Loucy (cell line): ENCODE measurements around the gene ANKS3.

Experiments
- H2AFZ ChIP-seq: fragments of 200-600 bp; sonication (generic); 2 replicates; pipeline ENCODE4 v1.6.0; 2016; ENCODE audit warnings: antibody characterized with exemption, mild to moderate bottlenecking, low read length, moderate library complexity
- H3F3A ChIP-seq: fragments of 200-600 bp; 2 replicates; pipeline ENCODE4 v1.6.0; 2016; ENCODE audit warnings: antibody characterized with exemption, low read depth, mild to moderate bottlenecking
- H3K27me3 ChIP-seq: fragments of 200-600 bp; sonication (generic); 2 replicates; pipeline ENCODE4 v1.6.1; 2014; ENCODE audit warnings: low read length, mild to moderate bottlenecking; ENCODE audit not compliant: insufficient read depth, poor library complexity, severe bottlenecking
- H3K36me3 ChIP-seq: fragments of 200-600 bp; sonication (generic); 2 replicates; pipeline ENCODE4 v1.6.1; 2016; ENCODE audit warnings: low read length; ENCODE audit not compliant: insufficient read depth
- H3K4me1 ChIP-seq: fragments of 200-600 bp; sonication (generic); 2 replicates; pipeline ENCODE4 v1.5.1; 2014; ENCODE audit warnings: low read length, mild to moderate bottlenecking; ENCODE audit not compliant: insufficient read depth, poor library complexity, severe bottlenecking
- H3K4me2 ChIP-seq: fragments of 200-600 bp; sonication (generic); 2 replicates; pipeline ENCODE4 v1.6.0; 2014; ENCODE audit warnings: antibody characterized with exemption, low read length, low read depth, mild to moderate bottlenecking; ENCODE audit not compliant: poor library complexity, severe bottlenecking
- H3K4me3 ChIP-seq: fragments of 200-600 bp; sonication (generic); 2 replicates; pipeline ENCODE4 v1.5.1; 2014; ENCODE audit warnings: low read length, mild to moderate bottlenecking, mixed read lengths; ENCODE audit not compliant: poor library complexity, severe bottlenecking
- H3K79me2 ChIP-seq: fragments of 200-600 bp; sonication (generic); 2 replicates; pipeline ENCODE4 v1.6.1; 2014; ENCODE audit warnings: low read length; ENCODE audit not compliant: insufficient read depth
- H3K9ac ChIP-seq: fragments of 200-600 bp; sonication (generic); 2 replicates; pipeline ENCODE4 v1.6.0; 2014; ENCODE audit warnings: mild to moderate bottlenecking, low read depth, low read length, moderate library complexity; ENCODE audit not compliant: poor library complexity, severe bottlenecking
- H3K9me2 ChIP-seq: fragments of 200-600 bp; sonication (generic); replicated peaks from 2 replicates; pipeline ENCODE4 v1.6.1; 2016; ENCODE audit warnings: low read depth, low read length, mixed read lengths
- H3K9me3 ChIP-seq: fragments of 200-600 bp; sonication (generic); 2 replicates; pipeline ENCODE4 v1.6.1; 2014; ENCODE audit warnings: mild to moderate bottlenecking, antibody characterized with exemption, low read length, low read depth; ENCODE audit not compliant: insufficient read depth
- H4K20me1 ChIP-seq: fragments of 200-600 bp; sonication (generic); 2 replicates; pipeline ENCODE4 v1.6.0; 2014; ENCODE audit warnings: antibody characterized with exemption, low read length, mild to moderate bottlenecking; ENCODE audit not compliant: insufficient read depth, poor library complexity, severe bottlenecking
- CTCF ChIP-seq: fragments of 200-600 bp; sonication (generic); conservative IDR thresholded peaks from 2 replicates; pipeline ENCODE4 v1.5.1; 2014; ENCODE audit warnings: mild to moderate bottlenecking, antibody characterized with exemption, low read length
- EZH2phosphoT487 ChIP-seq: fragments of 200-600 bp; IDR thresholded peaks from 2 replicates; pipeline ENCODE4 v1.6.1; 2018; ENCODE audit warnings: antibody characterized with exemption, mild to moderate bottlenecking, moderate library complexity, borderline replicate concordance

ANKS3 gene

GRCh38 chr16:4678596-4678995 lies 55.5 kb downstream of the ANKS3 start:
- H4K20me1 ChIP-seq, result no peaks in the 10 kb centered on the region
- no peaks in the 10 kb centered on the region for H3K36me3 ChIP-seq
- H3F3A ChIP-seq, result no peaks in the 10 kb centered on the region
- TF ChIP-seq CTCF, result no peak
- no peak for TF ChIP-seq EZH2phosphoT487
- H3K27me3 ChIP-seq, result no peaks in the 10 kb centered on the region
- H2AFZ ChIP-seq, result no peak overlapping the region
- no peak overlapping the region for H3K4me2 ChIP-seq
- H3K9me3 ChIP-seq, result no peaks in the 10 kb centered on the region
- no peaks in the 10 kb centered on the region for H3K9me2 ChIP-seq
- H3K9ac ChIP-seq, result no peak overlapping the region
- no peaks in the 10 kb centered on the region for H3K79me2 ChIP-seq
- H3K4me1 ChIP-seq, result peaks cover 13% of the 10 kb centered on the region
- no peak overlapping the region for H3K4me3 ChIP-seq

GRCh38 chr16:4677994-4678393 lies 56.1 kb downstream of the ANKS3 start:
- Histone ChIP-seq H3K36me3 (no peaks in the 10 kb centered on the region), H3K4me1 (peaks cover 13% of the 10 kb centered on the region), H2AFZ (no peak overlapping the region), H3K9me3 (no peaks in the 10 kb centered on the region), H3K9ac (no peak overlapping the region), H3K4me2 (no peak overlapping the region), H3K27me3 (no peaks in the 10 kb centered on the region), H3K79me2 (no peaks in the 10 kb centered on the region), H3F3A (no peaks in the 10 kb centered on the region), H3K9me2 (no peaks in the 10 kb centered on the region), H3K4me3 (no peak overlapping the region), H4K20me1 (no peaks in the 10 kb centered on the region)
- no peak for TF ChIP-seq CTCF
- no peak for TF ChIP-seq EZH2phosphoT487

- TF ChIP-seq CTCF (no peak), EZH2phosphoT487 (no peak)
- no peaks in the 10 kb centered on the region for H3K9me2 ChIP-seq
- no peaks in the 10 kb centered on the region for H3K27me3 ChIP-seq
- no peaks in the 10 kb centered on the region for H3K36me3 ChIP-seq
- no peaks in the 10 kb centered on the region for H3F3A ChIP-seq
- no peaks in the 10 kb centered on the region for H3K9me3 ChIP-seq
- no peaks in the 10 kb centered on the region for H3K79me2 ChIP-seq
- H3K4me2 ChIP-seq, result no peak overlapping the region
- peaks cover 13% of the 10 kb centered on the region for H3K4me1 ChIP-seq
- H2AFZ ChIP-seq, result no peak overlapping the region
- no peak overlapping the region for H3K4me3 ChIP-seq
- no peak overlapping the region for H3K9ac ChIP-seq
- no peaks in the 10 kb centered on the region for H4K20me1 ChIP-seq
Measured at GRCh38 chr16:4677390-4677789, 56.7 kb downstream of the ANKS3 start.
